ENCODE results near the gene DCAF11. TPM values are rescaled to one million over a fixed set of nuclear protein-coding genes. Genes with fewer than 3 reads are reported as not detected.

DCAF11 gene
- polyA plus RNA-seq, 3 donors: 45.6 to 56.6 (median 48.8) TPM

DNA sequence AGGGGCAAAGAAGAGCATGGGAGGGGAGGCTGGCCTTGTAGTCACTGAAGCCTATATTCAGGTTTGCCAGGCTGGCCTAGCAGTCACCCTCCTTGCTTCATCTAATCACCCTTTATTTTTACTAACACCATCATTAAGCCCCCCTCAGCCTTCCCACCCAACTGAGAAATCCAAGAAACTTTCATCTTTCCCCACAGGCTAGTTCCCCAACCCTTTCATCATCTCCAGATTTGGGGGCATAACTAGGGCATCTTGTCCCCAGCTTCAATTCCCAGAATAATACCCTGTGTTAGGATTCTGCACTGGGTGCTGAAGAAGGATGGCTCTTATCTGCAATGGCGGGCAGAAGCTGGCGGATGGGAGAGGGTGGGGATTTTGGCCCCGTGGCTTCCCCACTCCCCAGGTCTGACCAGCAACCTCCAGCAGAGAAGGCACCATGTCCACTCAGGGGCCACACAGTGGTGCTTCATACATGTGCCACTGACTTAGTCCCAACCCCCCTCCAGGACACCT, 13.5 kb upstream of the DCAF11 start:
- Histone ChIP-seq H3K27me3 (ENCODE audit: control insufficient read depth in 2 of 2, insufficient read depth in 2 of 2, low read length in 2 of 2) (no peaks in the 10 kb centered on the region), H2AFZ (ENCODE audit: insufficient read depth, low read depth, low read length, poor library complexity, severe bottlenecking) (no peak overlapping the region), H3K9ac (ENCODE audit: insufficient read depth, low read length, poor library complexity, severe bottlenecking) (no peak overlapping the region), H3K4me2 (replicated peaks; ENCODE audit: extremely low read depth, low read length, poor library complexity, severe bottlenecking) (no peak overlapping the region), H3K36me3 (replicated peaks in 1 of 2; ENCODE audit: control insufficient read depth in 1 of 2, insufficient read depth in 2 of 2, low read length in 2 of 2) (peaks cover 41 to 77% of the 10 kb centered on the region in 2 donors), H3K4me1 (ENCODE audit: control insufficient read depth in 1 of 2, insufficient read depth in 2 of 2, low read length in 2 of 2) (peaks cover 23 to 26% of the 10 kb centered on the region in 2 donors), H3K9me3 (replicated peaks in 1 of 2; ENCODE audit: control insufficient read depth in 1 of 2, insufficient read depth in 1 of 2, low read length in 2 of 2) (no peaks in the 10 kb centered on the region), H3K4me3 (replicated peaks in 1 of 3; ENCODE audit: low read depth in 2 of 3, low read length in 3 of 3) (no peak overlapping the region), H4K20me1 (ENCODE audit: insufficient read depth, low read length) (peaks cover 12% of the 10 kb centered on the region), H3K79me2 (ENCODE audit: insufficient read depth, low read length) (peaks cover 15% of the 10 kb centered on the region), H3K27ac (ENCODE audit: low read depth in 1 of 2, low read length in 2 of 2) (peak overlapping the region in 1 of 2 donors; percentile 76)
- Mint-ChIP-seq H3K27ac (peak overlapping the region in 2 of 7 donors; percentile 4 to 51), H3K36me3 (peaks cover 60 to 77% of the 10 kb centered on the region in 2 donors), H3K9me3 (peaks cover 0 to 7% (median 2%) of the 10 kb centered on the region in 7 donors), H3K4me3 (no peak overlapping the region), H3K27me3 (ENCODE audit: low read depth in 3 of 3) (peaks cover 0 to 3% (median 0%) of the 10 kb centered on the region in 3 donors), H3K4me1 (peaks cover 28% of the 10 kb centered on the region)
- no CpG with 5 or more reads among the region's 3 CpGs for WGBS (ENCODE audit: insufficient coverage)
- DNase-seq: no peak
- intact Hi-C loops (cut with micrococcal nuclease): loop anchor here in 1 of 2 donors (10.0 kb wide), 1 partner anchor 116 kb away; the partner anchor contains the start of gene DHRS4L2
- TF ChIP-seq, protein P1, sequence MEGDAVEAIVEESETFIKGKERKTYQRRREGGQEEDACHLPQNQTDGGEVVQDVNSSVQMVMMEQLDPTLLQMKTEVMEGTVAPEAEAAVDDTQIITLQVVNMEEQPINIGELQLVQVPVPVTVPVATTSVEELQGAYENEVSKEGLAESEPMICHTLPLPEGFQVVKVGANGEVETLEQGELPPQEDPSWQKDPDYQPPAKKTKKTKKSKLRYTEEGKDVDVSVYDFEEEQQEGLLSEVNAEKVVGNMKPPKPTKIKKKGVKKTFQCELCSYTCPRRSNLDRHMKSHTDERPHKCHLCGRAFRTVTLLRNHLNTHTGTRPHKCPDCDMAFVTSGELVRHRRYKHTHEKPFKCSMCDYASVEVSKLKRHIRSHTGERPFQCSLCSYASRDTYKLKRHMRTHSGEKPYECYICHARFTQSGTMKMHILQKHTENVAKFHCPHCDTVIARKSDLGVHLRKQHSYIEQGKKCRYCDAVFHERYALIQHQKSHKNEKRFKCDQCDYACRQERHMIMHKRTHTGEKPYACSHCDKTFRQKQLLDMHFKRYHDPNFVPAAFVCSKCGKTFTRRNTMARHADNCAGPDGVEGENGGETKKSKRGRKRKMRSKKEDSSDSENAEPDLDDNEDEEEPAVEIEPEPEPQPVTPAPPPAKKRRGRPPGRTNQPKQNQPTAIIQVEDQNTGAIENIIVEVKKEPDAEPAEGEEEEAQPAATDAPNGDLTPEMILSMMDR (IDR thresholded peaks at IDR 0.05): no peak

DNA sequence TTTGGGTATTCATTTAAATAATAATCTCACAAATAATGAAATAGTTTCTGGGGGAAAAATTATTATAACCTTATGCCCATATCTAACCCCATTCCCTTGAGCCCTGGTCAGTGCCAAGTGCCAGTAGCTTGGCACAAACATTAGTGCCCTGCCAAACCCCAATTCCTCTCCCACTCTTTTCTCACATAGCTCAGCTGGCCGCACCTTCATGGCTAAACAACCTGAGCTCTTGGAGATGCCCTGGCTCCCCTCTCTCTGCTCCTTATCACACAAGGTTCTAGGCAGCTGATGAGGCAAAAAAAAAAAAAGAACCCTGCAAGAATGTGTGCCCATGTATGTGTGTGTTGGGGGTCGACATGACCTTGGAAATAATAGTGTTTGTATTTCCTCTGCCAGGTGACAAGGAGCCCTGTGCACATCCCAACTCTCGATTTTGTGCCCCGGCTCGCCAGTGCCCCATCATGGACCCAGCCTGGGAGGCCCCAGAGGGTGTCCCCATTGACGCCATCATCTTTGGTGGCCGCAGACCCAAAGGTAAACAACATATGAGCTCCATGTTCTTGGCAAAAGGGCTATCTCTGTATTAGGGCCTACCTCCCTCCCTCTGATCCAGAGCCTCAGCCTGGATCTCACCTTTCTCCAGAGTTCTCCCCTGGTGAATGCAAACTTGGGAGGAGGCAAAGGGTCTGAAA, 12.1 kb upstream of the DCAF11 start:
- Histone ChIP-seq H3K9me3 (replicated peaks in 1 of 2; ENCODE audit: control insufficient read depth in 1 of 2, insufficient read depth in 1 of 2, low read length in 2 of 2) (no peaks in the 10 kb centered on the region), H3K79me2 (ENCODE audit: insufficient read depth, low read length) (peaks cover 4% of the 10 kb centered on the region), H3K27ac (ENCODE audit: low read depth in 1 of 2, low read length in 2 of 2) (no peak overlapping the region), H3K9ac (ENCODE audit: insufficient read depth, low read length, poor library complexity, severe bottlenecking) (no peak overlapping the region), H3K27me3 (ENCODE audit: control insufficient read depth in 2 of 2, insufficient read depth in 2 of 2, low read length in 2 of 2) (no peaks in the 10 kb centered on the region), H4K20me1 (ENCODE audit: insufficient read depth, low read length) (peaks cover 12% of the 10 kb centered on the region), H3K4me1 (ENCODE audit: control insufficient read depth in 1 of 2, insufficient read depth in 2 of 2, low read length in 2 of 2) (peaks cover 23 to 26% of the 10 kb centered on the region in 2 donors), H3K36me3 (replicated peaks in 1 of 2; ENCODE audit: control insufficient read depth in 1 of 2, insufficient read depth in 2 of 2, low read length in 2 of 2) (peaks cover 41 to 73% of the 10 kb centered on the region in 2 donors), H3K4me3 (replicated peaks in 1 of 3; ENCODE audit: low read depth in 2 of 3, low read length in 3 of 3) (no peak overlapping the region), H3K4me2 (replicated peaks; ENCODE audit: extremely low read depth, low read length, poor library complexity, severe bottlenecking) (no peak overlapping the region), H2AFZ (ENCODE audit: insufficient read depth, low read depth, low read length, poor library complexity, severe bottlenecking) (no peak overlapping the region)
- Mint-ChIP-seq H3K36me3 (peaks cover 52 to 67% of the 10 kb centered on the region in 2 donors), H3K4me3 (no peak overlapping the region), H3K9me3 (peaks cover 0 to 7% (median 2%) of the 10 kb centered on the region in 7 donors), H3K27me3 (ENCODE audit: low read depth in 3 of 3) (peaks cover 0 to 3% (median 0%) of the 10 kb centered on the region in 3 donors), H3K4me1 (peaks cover 26% of the 10 kb centered on the region), H3K27ac (no peak overlapping the region)
- TF ChIP-seq, protein P1 (IDR thresholded peaks at IDR 0.05): no peak
- intact Hi-C loops (cut with micrococcal nuclease): loop anchor here in 1 of 2 donors (10.0 kb wide), 1 partner anchor 118 kb away; the partner anchor contains the start of gene DHRS4L2
- 93% methylated on average over 7 of the region's 7 CpGs for whole genome bisulfite sequencing (ENCODE audit: insufficient coverage)
- no peak for DNase-seq
